Muscle of leg (tissue), 11 donors: ENCODE results near the gene PDZK1IP1. TPM values are rescaled to one million over a fixed set of nuclear protein-coding genes. Genes with fewer than 3 reads are reported as not detected.

Experiments
- DNase-seq: peaks from one replicate; pipeline ENCODE4 v3.0.0; 2013
- H3K27ac ChIP-seq: one replicate; pipeline ENCODE4 v1.5.1; 2013; ENCODE audit warnings: mild to moderate bottlenecking, low read length, control low read depth
- H3K27me3 ChIP-seq: one replicate; pipeline ENCODE4 v1.6.1; 2013; ENCODE audit warnings: low read length; ENCODE audit not compliant: control insufficient read depth, insufficient read depth
- H3K36me3 ChIP-seq: one replicate; pipeline ENCODE4 v1.6.1; 2013; ENCODE audit warnings: low read length; ENCODE audit not compliant: control insufficient read depth, insufficient read depth
- H3K4me1 ChIP-seq: one replicate; pipeline ENCODE4 v1.6.1; 2013; ENCODE audit warnings: low read length; ENCODE audit not compliant: control insufficient read depth, insufficient read depth
- H3K4me3 ChIP-seq: one replicate; pipeline ENCODE4 v1.5.1; 2013; ENCODE audit warnings: low read length, control low read depth
- H3K9me3 ChIP-seq: replicated peaks from 2 replicates; pipeline ENCODE4 v1.6.1; 2013; ENCODE audit warnings: low read depth, low read length; ENCODE audit not compliant: control insufficient read depth
- WGBS: methylation state at CpG from one replicate; pipeline ENCODE4 v1.1.5; 2013; ENCODE audit warnings: missing lambda C conversion rate; ENCODE audit not compliant: insufficient coverage; 5-methylcytosine and 5-hydroxymethylcytosine counted together
- polyA plus RNA-seq, 8 donors: library from polyadenylated mRNA; unstranded; fragments of 120-200 nt; gene quantifications; one replicate each; pipeline versions ENCODE4 v1.2.1 to v1.2.3, GENCODE V29; 2013; ENCODE audit warnings: inconsistent platforms in 1 of 8, low replicate concordance in 1 of 8; ENCODE audit not compliant: insufficient read length in 8 of 8, insufficient read depth in 1 of 8
- total RNA-seq: library from RNA; stranded (reverse); fragments of 120-200 nt; gene quantifications from one replicate; pipeline ENCODE4 v1.2.4, GENCODE V29; 2013

PDZK1IP1 gene
- total and polyA plus RNA-seq, 9 donors = 0.09 to 0.41 (median 0.20) TPM; not detected in 2

DNA sequence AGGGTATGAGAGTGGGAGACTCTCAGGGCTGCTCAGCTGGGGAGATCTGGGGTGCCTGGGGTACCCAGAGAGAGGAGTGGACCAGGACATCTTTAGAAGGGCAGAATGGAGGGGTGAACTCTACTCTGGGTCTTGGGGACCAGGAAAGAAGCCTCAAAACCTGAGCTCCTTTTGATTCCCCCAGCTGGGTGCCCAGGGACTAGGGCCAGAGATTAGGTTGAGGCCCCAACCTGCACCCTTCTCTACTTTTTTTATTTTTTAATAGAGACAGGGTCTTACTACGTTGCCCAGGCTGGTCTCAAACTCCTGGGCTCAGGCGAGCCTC is 1.9 kb downstream of the PDZK1IP1 start:
- H3K27me3 ChIP-seq = peaks cover 4% of the 10 kb centered on the region
- DNase-seq = no peak
- no peaks in the 10 kb centered on the region for H3K36me3 ChIP-seq
- no peak overlapping the region for H3K4me3 ChIP-seq
- H3K27ac ChIP-seq = no peak overlapping the region
- 82% methylated on average over 2 of the region's 2 CpGs for WGBS
- peaks cover 33% of the 10 kb centered on the region for H3K4me1 ChIP-seq
- no peaks in the 10 kb centered on the region for H3K9me3 ChIP-seq

DNA sequence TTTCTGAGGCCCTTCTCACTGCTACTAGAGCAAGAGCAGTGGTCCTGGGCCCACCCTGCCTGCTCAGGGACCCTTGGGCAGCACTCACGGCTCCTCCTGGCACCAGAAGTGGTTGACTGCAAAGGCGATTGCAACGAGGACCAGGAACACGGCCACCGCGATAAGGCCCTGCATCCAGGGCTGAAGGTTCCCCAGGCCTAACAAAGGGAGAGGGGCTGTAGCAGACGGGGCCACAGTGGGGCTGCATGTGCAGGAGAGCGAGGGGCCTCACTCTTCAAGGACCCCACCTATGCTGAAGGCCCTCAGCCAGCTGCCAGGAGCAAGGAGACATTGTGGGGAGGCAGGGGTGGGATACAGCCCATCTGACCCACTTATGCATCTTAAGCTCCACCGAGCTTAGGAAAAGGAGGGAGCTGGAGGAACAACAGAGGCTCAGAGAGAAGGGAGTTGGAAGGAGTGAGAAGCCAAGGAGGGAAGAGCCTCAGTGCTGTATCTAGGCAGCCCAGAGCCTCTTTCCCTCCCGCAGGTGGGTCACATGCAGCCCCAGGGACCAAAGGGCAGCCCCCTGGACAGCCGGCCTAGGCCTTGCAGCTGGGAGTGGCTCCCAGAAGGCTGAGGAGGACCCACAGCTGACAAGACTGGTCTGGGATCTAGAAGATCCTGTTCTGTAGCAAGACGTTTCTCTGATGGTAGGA is 2.5 kb downstream of the PDZK1IP1 start:
- peaks cover 28% of the 10 kb centered on the region for H3K4me1 ChIP-seq
- no peaks in the 10 kb centered on the region for H3K9me3 ChIP-seq
- no peaks in the 10 kb centered on the region for H3K36me3 ChIP-seq
- DNase-seq = no peak
- no peak overlapping the region for H3K27ac ChIP-seq
- no peak overlapping the region for H3K4me3 ChIP-seq
- peaks cover 7% of the 10 kb centered on the region for H3K27me3 ChIP-seq
- 71% methylated on average over 9 of the region's 12 CpGs for WGBS

DNA sequence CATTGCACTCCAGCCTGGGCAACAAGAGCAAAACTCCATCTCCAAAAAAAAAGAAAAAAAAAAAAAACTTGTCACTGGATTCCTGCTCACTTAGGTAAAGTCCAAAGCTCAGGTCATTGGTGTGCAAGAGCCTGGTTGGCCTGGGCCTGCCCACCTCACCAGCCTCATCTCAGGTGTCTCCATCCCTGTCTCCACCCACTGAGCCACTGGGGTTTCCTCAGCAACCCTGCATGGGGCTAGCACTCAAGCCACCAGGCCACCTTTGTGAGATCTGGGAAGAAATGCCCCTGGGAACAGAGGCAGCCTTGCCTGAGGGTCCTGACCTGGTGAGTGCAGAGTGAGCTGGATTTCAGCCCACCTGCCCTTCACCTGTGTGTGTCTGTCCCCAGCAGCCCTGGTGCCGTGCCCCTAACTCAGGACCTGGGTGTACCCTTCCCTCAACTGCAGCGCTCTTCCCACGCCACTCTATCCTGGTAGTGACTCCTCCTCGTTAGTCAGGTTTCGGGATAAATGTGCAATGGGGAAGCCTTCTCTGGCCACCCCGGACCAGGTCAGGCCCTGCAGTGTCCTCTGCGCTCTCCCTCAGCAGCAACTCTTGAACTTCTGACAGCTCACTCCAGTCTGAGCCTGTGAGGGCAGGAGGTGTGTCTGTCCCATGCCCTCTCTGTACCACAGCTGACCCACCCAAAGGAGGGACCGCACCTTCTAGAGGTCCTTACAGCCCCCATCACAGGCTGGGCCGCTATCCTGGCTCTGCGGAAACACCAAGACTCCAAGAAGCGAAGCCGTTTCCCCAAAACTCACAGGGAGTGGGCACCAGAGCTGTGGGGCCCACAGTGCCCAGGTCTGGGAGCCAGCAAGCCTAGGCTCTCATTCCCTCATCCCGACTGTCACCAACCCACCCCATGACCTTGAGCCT is 3.3 kb downstream of the PDZK1IP1 start:
- peaks cover 7% of the 10 kb centered on the region for H3K27me3 ChIP-seq
- no peak overlapping the region for H3K27ac ChIP-seq
- DNase-seq = no peak
- 89% methylated on average over 11 of the region's 13 CpGs for WGBS
- peaks cover 20% of the 10 kb centered on the region for H3K4me1 ChIP-seq
- H3K36me3 ChIP-seq = no peaks in the 10 kb centered on the region
- H3K4me3 ChIP-seq = no peak overlapping the region
- no peaks in the 10 kb centered on the region for H3K9me3 ChIP-seq

DNA sequence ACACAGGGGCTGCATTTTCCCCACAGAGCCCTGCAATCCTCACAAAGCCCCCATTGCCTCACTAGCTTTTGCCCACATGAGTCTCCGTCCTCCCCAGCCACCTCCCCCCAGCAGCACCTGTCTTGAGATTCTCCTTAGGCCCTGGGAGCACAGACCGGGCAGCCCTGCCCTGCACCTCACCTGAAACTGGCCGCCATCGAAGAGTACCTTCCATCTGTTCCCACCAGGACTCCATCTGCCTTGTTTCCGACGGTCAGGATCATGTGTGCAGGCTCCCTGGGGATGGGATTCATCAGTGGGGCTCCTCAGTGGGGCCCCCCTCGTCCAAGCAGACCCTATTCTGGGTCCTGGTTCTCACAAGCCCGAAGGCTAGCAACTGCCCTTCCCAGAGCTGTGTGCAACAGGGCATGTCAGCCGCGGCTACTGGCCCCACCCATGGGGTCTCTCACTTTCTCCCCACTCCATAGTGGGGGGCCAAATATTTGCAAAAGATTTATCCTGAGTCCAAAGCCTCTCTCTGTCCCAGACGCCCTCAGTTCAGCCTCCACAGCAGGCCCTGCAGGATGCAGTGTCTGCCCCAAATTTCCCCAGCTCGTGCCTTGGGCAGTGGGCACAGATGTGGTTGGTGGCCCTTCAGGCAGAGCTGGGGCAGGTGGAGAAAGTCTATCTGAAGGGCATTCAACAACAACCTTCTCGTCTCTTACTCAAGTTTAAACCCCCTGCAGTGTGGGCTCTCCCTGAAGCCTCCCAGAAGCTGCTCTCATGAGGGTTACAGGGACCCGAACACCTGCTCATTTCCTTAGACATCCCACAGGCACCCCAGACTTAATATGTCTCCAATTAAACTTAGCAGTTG is 4.8 kb downstream of the PDZK1IP1 start:
- Histone ChIP-seq H3K4me1 (peaks cover 13% of the 10 kb centered on the region), H3K27ac (no peak overlapping the region), H3K27me3 (peaks cover 16% of the 10 kb centered on the region), H3K4me3 (no peak overlapping the region), H3K9me3 (no peaks in the 10 kb centered on the region), H3K36me3 (no peaks in the 10 kb centered on the region)
- WGBS = 76% methylated on average over 13 of the region's 14 CpGs
- DNase-seq = no peak

DNA sequence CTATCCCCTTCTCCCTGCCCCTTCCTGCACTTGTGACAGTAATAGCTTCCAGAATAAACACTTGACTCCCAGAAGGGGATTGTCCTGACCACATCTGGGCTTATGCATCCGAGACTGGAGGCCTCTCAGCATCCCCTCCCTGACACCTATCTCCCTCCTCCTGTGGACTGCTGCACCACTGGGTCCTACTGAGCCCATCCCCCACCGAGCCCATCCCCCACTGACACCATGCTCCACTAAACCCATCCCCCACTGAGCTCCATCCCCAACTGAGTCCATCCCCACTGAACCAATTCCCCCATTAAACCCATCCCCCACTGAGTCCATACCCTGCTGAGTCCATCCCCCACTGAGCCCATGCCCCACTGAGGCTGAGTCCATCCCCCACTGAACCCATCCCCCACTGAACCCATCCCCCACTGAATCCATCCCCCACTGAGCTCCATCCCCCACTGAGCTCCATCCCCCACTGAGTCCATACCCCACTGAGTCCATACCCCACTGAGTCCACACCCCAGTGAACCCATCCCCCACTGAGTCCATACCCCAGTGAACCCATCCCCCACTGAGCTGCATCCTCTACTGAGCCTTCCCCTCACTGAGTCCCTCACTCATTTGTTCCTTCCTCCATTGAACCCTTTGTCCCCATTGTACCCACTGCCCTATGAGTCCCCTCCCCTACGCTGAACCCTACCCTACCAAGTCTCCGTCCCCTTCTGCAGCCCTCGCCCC is 5.6 kb downstream of the PDZK1IP1 start:
- peaks cover 19% of the 10 kb centered on the region for H3K27me3 ChIP-seq
- WGBS = 78% methylated on average over 5 of the region's 5 CpGs
- no peaks in the 10 kb centered on the region for H3K9me3 ChIP-seq
- no peak for DNase-seq
- H3K4me1 ChIP-seq = peaks cover 15% of the 10 kb centered on the region
- H3K4me3 ChIP-seq = no peak overlapping the region
- H3K27ac ChIP-seq = no peak overlapping the region
- H3K36me3 ChIP-seq = no peaks in the 10 kb centered on the region

DNA sequence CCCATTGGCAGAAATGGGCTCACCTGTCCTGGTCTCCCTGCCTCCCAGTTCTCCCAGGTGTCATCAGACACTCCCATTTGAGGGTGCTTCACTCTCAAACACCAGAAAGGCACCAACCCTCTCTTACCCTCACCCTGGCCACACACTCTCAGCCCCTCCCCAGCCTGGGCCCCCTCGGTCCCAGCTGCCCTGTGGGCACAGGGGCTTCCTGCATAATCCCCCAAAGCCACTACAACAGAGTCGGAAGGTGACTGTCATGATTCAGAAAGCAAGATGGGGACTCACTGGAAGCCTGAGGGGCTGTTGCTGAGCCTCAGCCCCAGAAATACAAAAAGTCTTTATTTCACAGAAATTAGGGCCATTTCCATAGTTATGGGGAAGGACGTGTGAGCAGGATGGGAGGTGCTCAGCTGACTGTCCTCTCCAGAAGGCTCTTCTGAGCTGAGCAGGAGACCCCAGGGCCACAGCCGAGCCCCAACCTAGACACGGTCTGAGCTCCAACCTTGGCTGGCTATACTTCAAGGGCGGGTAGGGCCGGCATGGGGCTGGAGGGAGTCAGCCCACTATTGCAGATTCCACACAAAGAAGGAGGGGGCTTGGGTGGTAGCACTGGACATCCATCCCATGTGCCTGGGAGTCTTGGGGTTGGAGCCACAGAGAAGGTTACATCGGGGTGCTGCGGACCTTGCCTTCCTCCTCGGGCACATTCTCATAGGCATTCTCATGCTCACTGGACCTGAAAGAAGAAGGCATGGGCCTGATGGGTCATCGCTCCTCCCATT is 6.3 kb downstream of the PDZK1IP1 start:
- H3K27ac ChIP-seq = no peak overlapping the region
- peaks cover 19% of the 10 kb centered on the region for H3K27me3 ChIP-seq
- H3K9me3 ChIP-seq = no peaks in the 10 kb centered on the region
- no peaks in the 10 kb centered on the region for H3K36me3 ChIP-seq
- peaks cover 20% of the 10 kb centered on the region for H3K4me1 ChIP-seq
- 62% methylated on average over 4 of the region's 11 CpGs for WGBS
- H3K4me3 ChIP-seq = no peak overlapping the region
- no peak for DNase-seq

DNA sequence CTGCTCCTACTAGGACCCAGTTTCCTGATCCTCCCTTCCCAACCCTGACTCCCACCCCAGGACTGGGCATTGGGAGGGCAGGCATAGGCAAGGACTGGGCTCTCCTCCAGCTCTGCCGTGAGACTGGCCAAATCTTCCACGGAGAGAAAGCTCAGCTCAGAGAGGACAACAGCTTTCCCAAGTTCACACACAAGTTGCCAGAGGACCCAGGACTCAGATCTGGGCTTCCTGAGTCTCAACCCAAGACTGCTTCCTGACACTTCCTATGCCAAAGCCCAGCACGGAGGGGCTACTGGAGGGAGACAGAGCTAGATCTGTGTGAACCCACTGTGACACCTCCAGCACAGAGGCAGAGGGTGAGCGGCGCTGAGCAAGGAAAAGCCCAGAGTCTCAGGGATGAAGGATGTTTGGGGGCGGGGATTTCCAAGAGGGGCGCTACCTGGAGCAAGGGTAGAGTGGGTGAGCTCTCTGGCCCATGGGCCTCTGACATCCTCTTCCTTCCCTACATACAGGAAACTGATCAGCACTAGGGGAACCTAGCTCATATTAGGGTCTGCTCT is 7.1 kb downstream of the PDZK1IP1 start:
- Histone ChIP-seq H3K27me3 (peaks cover 19% of the 10 kb centered on the region), H3K4me3 (no peak overlapping the region), H3K9me3 (no peaks in the 10 kb centered on the region), H3K27ac (no peak overlapping the region), H3K36me3 (no peaks in the 10 kb centered on the region), H3K4me1 (peaks cover 21% of the 10 kb centered on the region)
- no peak for DNase-seq
- WGBS = 0% methylated on average over 2 of the region's 7 CpGs

DNA sequence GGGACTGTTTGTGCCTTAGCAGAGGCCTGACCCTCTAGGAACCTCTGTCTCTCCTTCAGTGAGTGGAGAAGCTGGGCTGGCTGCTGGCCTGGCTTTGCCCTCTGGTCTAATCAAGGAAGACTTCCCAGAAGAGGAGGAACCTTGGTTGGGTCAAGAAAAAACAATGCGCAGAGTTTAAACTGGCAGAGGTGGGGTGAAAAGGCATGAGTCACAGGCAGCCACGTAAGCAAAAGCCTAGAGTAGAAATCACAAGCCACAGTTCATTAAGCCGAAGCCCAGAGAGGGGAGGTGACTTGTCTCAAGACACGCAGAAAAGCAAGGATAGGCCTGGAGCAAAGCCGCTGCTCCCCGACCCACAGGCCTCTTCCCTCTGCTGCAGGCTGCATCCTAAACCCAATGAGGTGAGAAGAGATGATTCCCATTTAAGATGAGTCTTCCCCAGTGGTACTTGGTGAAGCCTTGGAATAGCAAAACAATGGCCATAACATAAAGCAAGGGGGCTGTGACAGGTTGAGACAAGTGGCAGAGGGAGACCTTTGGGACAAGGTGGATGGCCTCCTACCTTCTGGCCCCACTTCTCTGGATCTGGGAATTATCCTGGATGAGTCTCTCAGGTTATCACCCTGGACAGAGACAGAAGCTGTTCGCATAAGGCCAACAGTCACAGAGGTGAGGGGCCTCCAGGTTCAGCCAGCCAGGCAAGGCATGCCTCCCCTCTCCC is 7.7 kb downstream of the PDZK1IP1 start:
- Histone ChIP-seq H3K9me3 (no peaks in the 10 kb centered on the region), H3K4me1 (peaks cover 21% of the 10 kb centered on the region), H3K36me3 (no peaks in the 10 kb centered on the region), H3K27ac (no peak overlapping the region), H3K27me3 (peaks cover 19% of the 10 kb centered on the region), H3K4me3 (no peak overlapping the region)
- WGBS = 90% methylated on average over 4 of the region's 7 CpGs
- DNase-seq = no peak
